Spleen (tissue), 7 donors: ENCODE measurements around the gene IKBKE.

Experiments used
- POLR2A ChIP-seq, 3 donors: fragments of 450-650 bp; IDR thresholded peaks; one replicate each; pipeline ENCODE4 v1.5.1; 2017; ENCODE audit warnings: antibody characterized with exemption in 3 of 3, mild to moderate bottlenecking in 1 of 3
- TF ChIP-seq, protein P1 (sequence below), 11 experiments: fragments of 200-600 bp in 7 of 11; fragments of 450-650 bp in 4 of 11; sonication (generic) in 4 of 11; IDR thresholded peaks in 8 of 11; conservative IDR thresholded peaks in 3 of 11; 1 replicate in 7 of 11; 2 replicates in 4 of 11; pipeline versions ENCODE4 v1.4.0 to v1.8.0; 2016 to 2021; ENCODE audit warnings: antibody characterized with exemption in 11 of 11, inconsistent platforms in 4 of 11, mild to moderate bottlenecking in 1 of 11
- donor health status: DM: no; HTN: no; CAD: no; lungs with moderate emphysema.
- donor health status: DM: no; HTN: no; CAD: no.
- donor health status: DM: no; HTN: no; CAD: no.

DNA sequence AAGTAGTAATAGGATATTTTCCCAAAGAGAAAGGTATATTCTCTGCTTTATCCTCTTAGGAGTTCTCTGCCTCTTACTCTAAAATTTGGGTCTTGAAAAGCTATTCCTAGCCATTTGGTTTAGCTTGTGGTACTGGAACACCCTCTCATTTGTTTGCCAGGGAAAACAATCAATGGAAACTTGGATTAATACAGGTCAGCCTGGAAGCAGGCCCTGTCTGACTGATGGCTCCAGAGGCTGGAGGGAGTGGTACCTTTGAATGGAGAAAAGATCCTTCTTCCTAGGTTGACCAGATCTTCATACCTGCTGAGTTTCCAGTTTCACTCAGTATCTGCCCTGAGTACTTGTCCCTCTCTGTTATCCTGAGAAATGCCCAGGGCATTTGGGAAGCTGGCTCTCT is 31.7 kb upstream of the IKBKE start:
- TF ChIP-seq POLR2A (IDR thresholded peaks at IDR 0.05), result no peak
- TF ChIP-seq, protein P1, sequence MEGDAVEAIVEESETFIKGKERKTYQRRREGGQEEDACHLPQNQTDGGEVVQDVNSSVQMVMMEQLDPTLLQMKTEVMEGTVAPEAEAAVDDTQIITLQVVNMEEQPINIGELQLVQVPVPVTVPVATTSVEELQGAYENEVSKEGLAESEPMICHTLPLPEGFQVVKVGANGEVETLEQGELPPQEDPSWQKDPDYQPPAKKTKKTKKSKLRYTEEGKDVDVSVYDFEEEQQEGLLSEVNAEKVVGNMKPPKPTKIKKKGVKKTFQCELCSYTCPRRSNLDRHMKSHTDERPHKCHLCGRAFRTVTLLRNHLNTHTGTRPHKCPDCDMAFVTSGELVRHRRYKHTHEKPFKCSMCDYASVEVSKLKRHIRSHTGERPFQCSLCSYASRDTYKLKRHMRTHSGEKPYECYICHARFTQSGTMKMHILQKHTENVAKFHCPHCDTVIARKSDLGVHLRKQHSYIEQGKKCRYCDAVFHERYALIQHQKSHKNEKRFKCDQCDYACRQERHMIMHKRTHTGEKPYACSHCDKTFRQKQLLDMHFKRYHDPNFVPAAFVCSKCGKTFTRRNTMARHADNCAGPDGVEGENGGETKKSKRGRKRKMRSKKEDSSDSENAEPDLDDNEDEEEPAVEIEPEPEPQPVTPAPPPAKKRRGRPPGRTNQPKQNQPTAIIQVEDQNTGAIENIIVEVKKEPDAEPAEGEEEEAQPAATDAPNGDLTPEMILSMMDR (IDR thresholded peaks at IDR 0.05 in 8 of 11, conservative IDR thresholded peaks at IDR 0.05 in 3 of 11), result no peak
